Osteocyte (in vitro differentiated cells): Measurements from ENCODE around the gene TMEM207. TPM values are rescaled to one million over a fixed set of nuclear protein-coding genes. Genes with fewer than 3 reads are reported as not detected.

ENCODE experiments used
- DNase-seq: peaks from one replicate; pipeline ENCODE4 v3.0.0; 2021; ENCODE audit warnings: mixed read lengths; ENCODE audit not compliant: unreplicated experiment; ENCODE audit errors: extremely low spot score
- H3K27ac Mint-ChIP-seq: one replicate; pipeline ENCODE4 v1.8.0; 2021; ENCODE audit warnings: mild to moderate bottlenecking, mixed read lengths; ENCODE audit not compliant: unreplicated experiment
- H3K27me3 Mint-ChIP-seq: one replicate; pipeline ENCODE4 v1.8.0; 2021; ENCODE audit warnings: mixed read lengths; ENCODE audit not compliant: unreplicated experiment
- H3K36me3 Mint-ChIP-seq: one replicate; pipeline ENCODE4 v1.8.0; 2021; ENCODE audit warnings: mixed read lengths; ENCODE audit not compliant: unreplicated experiment
- H3K4me1 Mint-ChIP-seq: one replicate; pipeline ENCODE4 v1.8.0; 2021; ENCODE audit warnings: mixed read lengths; ENCODE audit not compliant: unreplicated experiment
- H3K4me3 Mint-ChIP-seq: one replicate; pipeline ENCODE4 v1.8.0; 2021; ENCODE audit warnings: mild to moderate bottlenecking, moderate library complexity, mixed read lengths; ENCODE audit not compliant: unreplicated experiment
- H3K9me3 Mint-ChIP-seq: one replicate; pipeline ENCODE4 v1.8.0; 2021; ENCODE audit warnings: mixed read lengths; ENCODE audit not compliant: unreplicated experiment
- total RNA-seq: library from RNA; stranded (reverse); gene quantifications from 2 replicates; pipeline ENCODE4 v1.2.1, GENCODE V29; 2021
- TF ChIP-seq, protein P1 (sequence below): fragments of 200-600 bp; sonication (generic); IDR thresholded peaks from 2 replicates; pipeline ENCODE4 v1.5.0; 2021; ENCODE audit warnings: antibody characterized with exemption, mild to moderate bottlenecking, moderate library complexity

Gene TMEM207
- total RNA-seq, 1 donor from 2014 or later = not detected

DNA sequence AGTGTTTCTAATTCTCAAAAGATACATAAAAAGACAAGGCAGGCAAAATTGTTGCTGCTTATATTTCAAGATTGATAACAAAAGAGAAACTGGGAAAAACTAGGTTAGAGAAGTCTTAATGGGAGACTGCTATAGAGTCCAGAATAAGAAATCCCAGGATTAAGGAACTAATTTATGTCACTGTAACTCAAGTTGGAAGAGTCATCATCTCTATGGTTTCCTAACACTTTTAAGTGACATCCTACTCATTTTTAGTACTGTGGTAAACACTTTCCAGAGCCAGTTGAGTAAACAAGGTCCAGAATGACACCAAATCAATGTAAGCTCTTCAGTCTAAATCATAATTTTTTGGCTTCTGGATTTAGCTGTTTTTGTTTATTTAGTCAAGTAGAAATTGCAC lies 53.7 kb downstream of the TMEM207 start:
- Mint-ChIP-seq H3K27ac (no peak overlapping the region), H3K27me3 (no peaks in the 10 kb centered on the region), H3K4me1 (no peaks in the 10 kb centered on the region), H3K36me3 (no peaks in the 10 kb centered on the region), H3K4me3 (no peak overlapping the region), H3K9me3 (no peaks in the 10 kb centered on the region)
- no peak for DNase-seq
- TF ChIP-seq, protein P1, sequence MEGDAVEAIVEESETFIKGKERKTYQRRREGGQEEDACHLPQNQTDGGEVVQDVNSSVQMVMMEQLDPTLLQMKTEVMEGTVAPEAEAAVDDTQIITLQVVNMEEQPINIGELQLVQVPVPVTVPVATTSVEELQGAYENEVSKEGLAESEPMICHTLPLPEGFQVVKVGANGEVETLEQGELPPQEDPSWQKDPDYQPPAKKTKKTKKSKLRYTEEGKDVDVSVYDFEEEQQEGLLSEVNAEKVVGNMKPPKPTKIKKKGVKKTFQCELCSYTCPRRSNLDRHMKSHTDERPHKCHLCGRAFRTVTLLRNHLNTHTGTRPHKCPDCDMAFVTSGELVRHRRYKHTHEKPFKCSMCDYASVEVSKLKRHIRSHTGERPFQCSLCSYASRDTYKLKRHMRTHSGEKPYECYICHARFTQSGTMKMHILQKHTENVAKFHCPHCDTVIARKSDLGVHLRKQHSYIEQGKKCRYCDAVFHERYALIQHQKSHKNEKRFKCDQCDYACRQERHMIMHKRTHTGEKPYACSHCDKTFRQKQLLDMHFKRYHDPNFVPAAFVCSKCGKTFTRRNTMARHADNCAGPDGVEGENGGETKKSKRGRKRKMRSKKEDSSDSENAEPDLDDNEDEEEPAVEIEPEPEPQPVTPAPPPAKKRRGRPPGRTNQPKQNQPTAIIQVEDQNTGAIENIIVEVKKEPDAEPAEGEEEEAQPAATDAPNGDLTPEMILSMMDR = no peak

DNA sequence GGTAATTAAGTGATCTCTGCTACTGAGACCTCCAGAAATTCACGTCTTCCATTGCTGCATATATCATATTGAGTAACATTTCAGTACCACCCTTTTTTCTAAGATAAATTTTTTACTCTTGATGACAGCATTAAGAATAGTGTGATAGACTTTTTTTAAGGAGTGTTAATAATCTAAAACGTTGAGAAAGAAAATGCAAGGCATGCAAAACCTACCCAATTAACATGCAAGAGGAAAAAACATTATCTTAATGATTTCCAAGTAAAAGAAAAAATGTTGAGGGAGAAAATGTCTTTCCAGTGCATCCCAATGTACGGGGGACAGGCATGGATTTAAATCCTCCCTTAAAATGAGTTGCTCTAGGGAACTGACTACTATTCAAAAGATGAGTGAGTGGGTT lies 61.0 kb downstream of the TMEM207 start:
- TF ChIP-seq, protein P1 = no peak
- Mint-ChIP-seq H3K9me3 (no peaks in the 10 kb centered on the region), H3K4me3 (no peak overlapping the region), H3K27me3 (no peaks in the 10 kb centered on the region), H3K36me3 (no peaks in the 10 kb centered on the region), H3K4me1 (peaks cover 37% of the 10 kb centered on the region), H3K27ac (no peak overlapping the region)
- no peak for DNase-seq

DNA sequence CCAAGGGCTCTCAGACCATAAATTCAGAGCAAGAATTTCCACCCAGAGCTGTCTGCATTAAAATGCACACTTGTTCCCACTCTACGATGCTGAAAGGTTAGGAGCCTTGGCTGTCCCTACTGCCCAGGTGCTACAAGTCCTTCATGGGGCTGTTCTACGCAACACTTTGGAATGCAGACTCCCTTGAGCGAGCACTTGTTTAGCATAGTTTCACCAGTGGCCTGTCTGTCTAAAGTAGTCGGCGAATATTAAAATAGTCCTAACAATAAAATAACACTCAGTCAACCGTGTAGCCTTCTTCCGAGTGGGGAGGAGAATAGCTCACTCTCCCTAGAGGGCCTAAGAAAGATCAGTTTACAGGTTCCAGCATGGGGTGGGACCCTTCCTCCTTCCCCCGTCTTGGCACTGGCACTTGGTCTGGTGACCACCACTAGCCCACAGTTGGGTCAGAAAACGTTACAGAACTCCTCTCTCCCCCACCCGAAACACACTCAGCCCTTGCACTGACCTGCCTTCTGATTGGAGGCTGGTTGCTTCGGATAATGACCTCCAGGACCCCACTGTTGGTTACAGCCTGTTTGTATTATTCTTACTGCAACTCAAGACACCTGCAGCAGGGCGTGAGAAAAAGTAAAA lies 62.0 kb downstream of the TMEM207 start, which contains the start of gene CLDN16:
Gene CLDN16 (plus strand): TSS at position 586 of the 636 bp plus-strand sequence. CDS start 167 bp downstream, outside the sequence.
- Mint-ChIP-seq H3K4me1 (peaks cover 39% of the 10 kb centered on the region), H3K27ac (peak within 1 kb of the TSS; percentile 96), H3K9me3 (no peaks in the 10 kb centered on the region), H3K36me3 (no peaks in the 10 kb centered on the region), H3K27me3 (no peaks in the 10 kb centered on the region), H3K4me3 (no peak within 1 kb of the TSS)
- TF ChIP-seq, protein P1 = no peak
- no peak for DNase-seq

DNA sequence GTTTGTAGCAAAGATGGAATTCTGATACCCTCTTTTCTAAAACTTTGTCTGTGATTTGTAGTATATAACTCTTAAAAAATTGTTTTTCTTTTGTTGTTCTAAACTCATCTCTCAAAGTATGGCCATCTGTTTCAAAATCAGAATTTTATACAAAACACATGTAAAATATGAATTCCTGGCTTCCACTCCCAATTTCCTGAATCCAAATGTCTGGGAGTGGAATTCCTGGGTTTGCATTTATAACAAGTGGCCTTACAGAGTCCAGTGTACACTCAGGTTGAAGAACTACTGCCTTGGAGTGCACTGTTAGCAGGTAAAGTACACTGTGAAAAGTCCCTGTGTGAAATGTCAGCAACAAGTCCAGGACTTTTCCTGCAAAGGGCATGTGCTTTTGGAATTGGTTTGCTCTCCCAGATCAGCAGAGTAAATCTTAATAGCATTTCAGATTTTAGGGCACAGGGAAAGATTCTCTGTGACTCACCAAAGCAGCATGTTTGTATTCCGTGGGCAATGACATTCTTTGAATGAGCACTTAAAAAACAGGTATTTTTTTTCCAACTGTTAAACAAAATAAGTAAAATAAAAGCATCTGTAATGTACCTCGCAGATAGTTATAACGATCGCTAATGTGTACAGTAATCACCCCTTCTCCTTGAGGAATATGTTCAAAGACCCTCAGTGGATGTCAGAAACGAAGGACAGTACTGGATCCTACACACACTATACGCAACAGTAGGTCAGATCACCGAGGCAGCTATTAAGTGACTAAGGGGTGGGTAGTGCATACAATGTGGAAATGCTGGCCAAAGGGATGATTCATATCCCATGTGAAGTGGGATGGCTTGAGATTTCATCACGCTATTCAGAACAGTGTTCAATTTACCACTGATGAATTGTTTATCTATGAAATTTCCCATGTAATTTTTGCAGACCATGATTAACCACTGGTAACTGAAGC lies 63.7 kb downstream of the TMEM207 start:
- Mint-ChIP-seq H3K9me3 (no peaks in the 10 kb centered on the region), H3K36me3 (no peaks in the 10 kb centered on the region), H3K4me3 (no peak overlapping the region), H3K27me3 (no peaks in the 10 kb centered on the region), H3K4me1 (peaks cover 53% of the 10 kb centered on the region), H3K27ac (peak overlapping the region; percentile 96)
- no peak for DNase-seq
- TF ChIP-seq, protein P1 = no peak

DNA sequence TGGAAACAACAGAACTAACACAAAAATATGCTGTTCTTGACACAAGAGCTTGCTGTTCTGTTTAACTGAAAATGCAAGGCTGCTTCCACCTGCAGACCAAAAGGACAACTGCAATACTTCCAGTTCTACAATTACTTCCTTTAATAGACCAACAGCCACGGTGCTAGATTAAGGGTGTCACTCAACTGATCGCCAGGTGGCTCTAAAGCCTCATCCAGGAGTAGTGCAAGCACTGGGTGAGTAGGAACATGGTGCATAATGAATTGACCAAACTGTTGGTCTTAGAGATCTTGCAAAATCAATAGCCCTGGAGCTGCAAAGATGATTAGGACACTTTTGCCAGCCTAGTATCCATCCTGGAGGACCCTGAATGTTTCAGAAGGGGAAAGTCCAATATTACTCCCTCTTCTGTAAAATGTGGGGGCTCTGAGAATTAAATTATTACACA lies 65.4 kb downstream of the TMEM207 start:
- H3K27ac Mint-ChIP-seq = peak overlapping the region; percentile 27
- no peak for DNase-seq

More for the DNA sequence above, 65.4 kb downstream of the TMEM207 start:
- no peak overlapping the region for H3K4me3 Mint-ChIP-seq
- H3K36me3 Mint-ChIP-seq = no peaks in the 10 kb centered on the region
- H3K4me1 Mint-ChIP-seq = peaks cover 55% of the 10 kb centered on the region
- TF ChIP-seq, protein P1 = peak; percentile 65
- H3K27me3 Mint-ChIP-seq = no peaks in the 10 kb centered on the region
- H3K9me3 Mint-ChIP-seq = peaks cover 1% of the 10 kb centered on the region
